ENCODE measurements around the gene TMEM238L.

DNA sequence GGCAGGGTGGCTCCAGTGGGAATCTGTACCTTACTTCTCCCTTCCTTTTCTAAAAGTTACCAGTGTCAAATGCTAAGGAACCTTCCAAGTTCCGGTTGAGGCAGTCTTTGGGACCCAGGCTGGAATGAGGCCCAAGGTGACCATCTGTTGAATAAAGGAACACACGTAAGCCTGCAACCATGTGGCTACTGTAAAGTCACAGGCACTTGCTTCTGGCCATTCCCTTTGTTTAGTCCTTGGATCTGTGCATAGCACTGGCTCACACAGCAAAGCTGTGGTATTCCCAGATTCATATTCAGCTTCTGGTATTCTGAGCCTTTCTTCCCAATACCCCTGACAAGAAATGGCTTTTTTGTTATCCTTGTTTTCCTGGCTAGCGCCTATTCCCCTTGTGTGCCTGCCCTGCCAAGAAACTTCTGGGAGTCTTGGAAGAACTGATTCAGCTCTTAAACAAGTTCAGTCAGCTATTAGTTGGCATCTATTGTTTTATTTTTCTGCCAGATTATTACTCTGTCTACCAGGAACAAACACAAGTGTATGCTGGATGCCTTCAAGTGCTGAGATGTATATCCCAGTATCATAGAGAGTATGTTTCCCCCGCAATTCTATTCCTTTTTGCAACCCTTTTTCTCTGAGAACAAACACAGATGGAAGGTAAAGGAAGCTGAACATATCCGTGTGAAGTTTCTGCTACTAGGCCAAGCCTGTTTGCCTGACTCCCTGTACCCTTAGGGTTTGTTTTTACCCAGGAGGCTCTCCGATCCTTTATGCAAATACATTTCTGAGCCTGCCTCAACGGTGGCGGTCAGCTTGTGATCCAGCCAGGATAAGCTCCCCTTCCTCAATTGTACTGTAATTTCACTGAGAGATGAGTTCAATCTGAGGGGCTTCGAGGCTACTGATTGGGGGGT, 13.2 kb downstream of the TMEM238L start:
- TF ChIP-seq SP2 (CRISPR knock-in tag; IDR thresholded peaks at IDR 0.05) = no peak
- TF ChIP-seq ASH2L (IDR thresholded peaks at IDR 0.05; ENCODE audit: insufficient read length, low read depth, low read length) = no peak
- no peak for TF ChIP-seq REST (IDR thresholded peaks at IDR 0.05; ENCODE audit: borderline replicate concordance in 1 of 2, low read depth in 1 of 2, low read length in 2 of 2)
